HepG2 (cell line): ENCODE measurements around the gene GRK5. TPM values are rescaled to one million over a fixed set of nuclear protein-coding genes. Genes with fewer than 3 reads are reported as not detected.

Experiments used
- BHLHE40 ChIP-seq: IDR thresholded peaks from 2 replicates; pipeline ENCODE4 v1.6.1; 2011; ENCODE audit warnings: low read length, improper control_type of control experiment
- DNMT1 ChIP-seq: sonication (generic); formaldehyde crosslinking; IDR thresholded peaks from 2 replicates; pipeline ENCODE4 v1.5.1; 2020; ENCODE audit warnings: mild to moderate bottlenecking, missing genetic modification reagents
- ELF1 ChIP-seq: sonication (generic); formaldehyde crosslinking; IDR thresholded peaks from 2 replicates; pipeline ENCODE4 v1.4.0; 2020; ENCODE audit warnings: missing genetic modification reagents
- FLYWCH1 ChIP-seq: sonication (generic); formaldehyde crosslinking; IDR thresholded peaks from 2 replicates; pipeline ENCODE4 v1.8.1; 2023; ENCODE audit warnings: mild to moderate bottlenecking, missing genetic modification reagents
- JDP2 ChIP-seq: sonication (generic); formaldehyde crosslinking; IDR thresholded peaks from 2 replicates; pipeline ENCODE4 v1.8.1; 2022; ENCODE audit warnings: missing genetic modification reagents, borderline replicate concordance
- NR2F1 ChIP-seq, 2 experiments: fragments of 450-650 bp in 1 of 2; formaldehyde crosslinking in 1 of 2; IDR thresholded peaks; 2 replicates each; pipeline versions ENCODE4 v1.5.0 to v1.6.1; 2016 to 2020; ENCODE audit warnings: mild to moderate bottlenecking in 1 of 2, missing compliant biosample characterization in 1 of 2, missing genetic modification reagents in 1 of 2, moderate library complexity in 1 of 2
- RAD51 ChIP-seq: fragments of 450-650 bp; IDR thresholded peaks from 2 replicates; pipeline ENCODE4 v1.6.1; 2016; ENCODE audit warnings: borderline replicate concordance
- ZBTB44 ChIP-seq: sonication (generic); formaldehyde crosslinking; IDR thresholded peaks from 2 replicates; pipeline ENCODE4 v1.4.0; 2020; ENCODE audit warnings: missing genetic modification reagents
- ZNF280B ChIP-seq: sonication (generic); formaldehyde crosslinking; IDR thresholded peaks from 2 replicates; pipeline ENCODE4 v1.5.0; 2020; ENCODE audit warnings: missing genetic modification reagents, mild to moderate bottlenecking, borderline replicate concordance
- ZNF362 ChIP-seq: sonication (generic); formaldehyde crosslinking; IDR thresholded peaks from 2 replicates; pipeline ENCODE4 v1.4.0; 2020; ENCODE audit warnings: missing genetic modification reagents, mild to moderate bottlenecking, borderline replicate concordance
- polyA plus RNA-seq, 8 experiments: library from polyadenylated mRNA; depleted of rRNA in 3 of 8; stranded (reverse) in 7 of 8; unstranded in 1 of 8; fragments of >200 nt; fragmentation: Illumina TruSeq in 4 of 8; extraction: Trizol in 4 of 8; gene quantifications; 2 replicates each; pipeline versions ENCODE4 v1.2.1 to v1.2.3, GENCODE V29; 2011 to 2016; ENCODE audit warnings: low read depth in 4 of 8, missing spikeins in 1 of 8, mixed read lengths in 1 of 8; ENCODE audit not compliant: insufficient read depth in 1 of 8
- total RNA-seq, 5 experiments: library from RNA; depleted of rRNA; stranded (reverse); fragments of >200 nt; fragmentation: Illumina TruSeq; extraction: Trizol; gene quantifications; 2 replicates each; pipeline ENCODE4 v1.2.3, GENCODE V29; 2016; ENCODE audit warnings: low read depth in 1 of 5
- TF ChIP-seq, protein P1 (sequence below): sonication (generic); formaldehyde crosslinking; IDR thresholded peaks from 2 replicates; pipeline ENCODE4 v1.5.1; 2020; ENCODE audit warnings: mild to moderate bottlenecking, missing genetic modification reagents, borderline replicate concordance
- TF ChIP-seq, protein P2 (sequence below): sonication (generic); formaldehyde crosslinking; IDR thresholded peaks from 2 replicates; pipeline ENCODE4 v1.4.0; 2020; ENCODE audit warnings: missing genetic modification reagents, borderline replicate concordance

The GRK5 gene
- total and polyA plus RNA-seq, 2 of the 13 experiments (the other 11 are each of a cell fraction or from before 2014, with no cell fraction given) = 10.4 to 12.6 TPM

DNA sequence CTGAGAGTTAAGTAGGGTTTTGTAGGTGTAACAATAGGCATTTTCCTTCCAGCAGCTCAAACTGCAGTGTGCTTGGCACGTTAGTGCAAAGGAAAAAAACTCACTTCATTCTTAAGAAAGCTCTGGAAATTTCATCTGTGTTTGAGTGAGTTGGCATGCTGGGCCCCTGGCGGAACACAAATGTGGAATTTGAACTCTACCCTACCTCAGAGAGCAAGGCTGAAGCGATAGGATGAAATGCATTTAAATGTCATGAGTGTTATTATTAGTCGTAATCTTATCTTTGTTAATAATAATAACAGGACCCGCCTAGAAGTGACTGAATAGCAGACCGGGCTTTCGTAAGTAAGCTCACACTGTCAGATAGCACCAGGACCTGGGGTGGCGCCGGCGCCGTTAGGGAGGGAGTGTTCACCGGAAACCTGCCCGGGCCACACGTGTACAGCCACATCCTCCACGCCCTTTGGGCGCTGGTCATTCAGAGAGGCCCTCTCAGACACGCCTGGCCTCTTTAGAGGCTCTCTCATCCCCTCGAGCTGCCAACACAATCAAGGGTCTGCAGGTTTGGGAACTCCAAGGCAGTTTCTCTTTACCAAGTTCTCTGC lies 63.5 kb downstream of the GRK5 start (continued):
- TF ChIP-seq, protein P1, sequence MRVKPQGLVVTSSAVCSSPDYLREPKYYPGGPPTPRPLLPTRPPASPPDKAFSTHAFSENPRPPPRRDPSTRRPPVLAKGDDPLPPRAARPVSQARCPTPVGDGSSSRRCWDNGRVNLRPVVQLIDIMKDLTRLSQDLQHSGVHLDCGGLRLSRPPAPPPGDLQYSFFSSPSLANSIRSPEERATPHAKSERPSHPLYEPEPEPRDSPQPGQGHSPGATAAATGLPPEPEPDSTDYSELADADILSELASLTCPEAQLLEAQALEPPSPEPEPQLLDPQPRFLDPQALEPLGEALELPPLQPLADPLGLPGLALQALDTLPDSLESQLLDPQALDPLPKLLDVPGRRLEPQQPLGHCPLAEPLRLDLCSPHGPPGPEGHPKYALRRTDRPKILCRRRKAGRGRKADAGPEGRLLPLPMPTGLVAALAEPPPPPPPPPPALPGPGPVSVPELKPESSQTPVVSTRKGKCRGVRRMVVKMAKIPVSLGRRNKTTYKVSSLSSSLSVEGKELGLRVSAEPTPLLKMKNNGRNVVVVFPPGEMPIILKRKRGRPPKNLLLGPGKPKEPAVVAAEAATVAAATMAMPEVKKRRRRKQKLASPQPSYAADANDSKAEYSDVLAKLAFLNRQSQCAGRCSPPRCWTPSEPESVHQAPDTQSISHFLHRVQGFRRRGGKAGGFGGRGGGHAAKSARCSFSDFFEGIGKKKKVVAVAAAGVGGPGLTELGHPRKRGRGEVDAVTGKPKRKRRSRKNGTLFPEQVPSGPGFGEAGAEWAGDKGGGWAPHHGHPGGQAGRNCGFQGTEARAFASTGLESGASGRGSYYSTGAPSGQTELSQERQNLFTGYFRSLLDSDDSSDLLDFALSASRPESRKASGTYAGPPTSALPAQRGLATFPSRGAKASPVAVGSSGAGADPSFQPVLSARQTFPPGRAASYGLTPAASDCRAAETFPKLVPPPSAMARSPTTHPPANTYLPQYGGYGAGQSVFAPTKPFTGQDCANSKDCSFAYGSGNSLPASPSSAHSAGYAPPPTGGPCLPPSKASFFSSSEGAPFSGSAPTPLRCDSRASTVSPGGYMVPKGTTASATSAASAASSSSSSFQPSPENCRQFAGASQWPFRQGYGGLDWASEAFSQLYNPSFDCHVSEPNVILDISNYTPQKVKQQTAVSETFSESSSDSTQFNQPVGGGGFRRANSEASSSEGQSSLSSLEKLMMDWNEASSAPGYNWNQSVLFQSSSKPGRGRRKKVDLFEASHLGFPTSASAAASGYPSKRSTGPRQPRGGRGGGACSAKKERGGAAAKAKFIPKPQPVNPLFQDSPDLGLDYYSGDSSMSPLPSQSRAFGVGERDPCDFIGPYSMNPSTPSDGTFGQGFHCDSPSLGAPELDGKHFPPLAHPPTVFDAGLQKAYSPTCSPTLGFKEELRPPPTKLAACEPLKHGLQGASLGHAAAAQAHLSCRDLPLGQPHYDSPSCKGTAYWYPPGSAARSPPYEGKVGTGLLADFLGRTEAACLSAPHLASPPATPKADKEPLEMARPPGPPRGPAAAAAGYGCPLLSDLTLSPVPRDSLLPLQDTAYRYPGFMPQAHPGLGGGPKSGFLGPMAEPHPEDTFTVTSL = peak; percentile 43; the same call in 1 of the 2 replicates
- TF ChIP-seq NR2F1 (CRISPR knock-in tag; IDR thresholded peaks at IDR 0.05) (no peak), ELF1 (CRISPR knock-in tag) (no peak), RAD51 (no peak), ZNF362 (no peak), ZBTB44 (no peak), FLYWCH1 (CRISPR knock-in tag) (no peak), ZNF280B (CRISPR knock-in tag) (no peak), BHLHE40 (peak; percentile 63), DNMT1 (no peak), JDP2 (no peak)
- TF ChIP-seq, protein P2, sequence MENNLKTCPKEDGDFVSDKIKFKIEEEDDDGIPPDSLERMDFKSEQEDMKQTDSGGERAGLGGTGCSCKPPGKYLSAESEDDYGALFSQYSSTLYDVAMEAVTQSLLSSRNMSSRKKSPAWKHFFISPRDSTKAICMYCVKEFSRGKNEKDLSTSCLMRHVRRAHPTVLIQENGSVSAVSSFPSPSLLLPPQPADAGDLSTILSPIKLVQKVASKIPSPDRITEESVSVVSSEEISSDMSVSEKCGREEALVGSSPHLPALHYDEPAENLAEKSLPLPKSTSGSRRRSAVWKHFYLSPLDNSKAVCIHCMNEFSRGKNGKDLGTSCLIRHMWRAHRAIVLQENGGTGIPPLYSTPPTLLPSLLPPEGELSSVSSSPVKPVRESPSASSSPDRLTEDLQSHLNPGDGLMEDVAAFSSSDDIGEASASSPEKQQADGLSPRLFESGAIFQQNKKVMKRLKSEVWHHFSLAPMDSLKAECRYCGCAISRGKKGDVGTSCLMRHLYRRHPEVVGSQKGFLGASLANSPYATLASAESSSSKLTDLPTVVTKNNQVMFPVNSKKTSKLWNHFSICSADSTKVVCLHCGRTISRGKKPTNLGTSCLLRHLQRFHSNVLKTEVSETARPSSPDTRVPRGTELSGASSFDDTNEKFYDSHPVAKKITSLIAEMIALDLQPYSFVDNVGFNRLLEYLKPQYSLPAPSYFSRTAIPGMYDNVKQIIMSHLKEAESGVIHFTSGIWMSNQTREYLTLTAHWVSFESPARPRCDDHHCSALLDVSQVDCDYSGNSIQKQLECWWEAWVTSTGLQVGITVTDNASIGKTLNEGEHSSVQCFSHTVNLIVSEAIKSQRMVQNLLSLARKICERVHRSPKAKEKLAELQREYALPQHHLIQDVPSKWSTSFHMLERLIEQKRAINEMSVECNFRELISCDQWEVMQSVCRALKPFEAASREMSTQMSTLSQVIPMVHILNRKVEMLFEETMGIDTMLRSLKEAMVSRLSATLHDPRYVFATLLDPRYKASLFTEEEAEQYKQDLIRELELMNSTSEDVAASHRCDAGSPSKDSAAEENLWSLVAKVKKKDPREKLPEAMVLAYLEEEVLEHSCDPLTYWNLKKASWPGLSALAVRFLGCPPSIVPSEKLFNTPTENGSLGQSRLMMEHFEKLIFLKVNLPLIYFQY = no peak
